OCI-LY3 (cell line): ENCODE data around the gene THSD7B.

Source experiments
- EZH2phosphoT487 ChIP-seq: fragments of 200-600 bp; shearing (Covaris generic); IDR thresholded peaks from 2 replicates; pipeline ENCODE4 v1.6.1; 2018; ENCODE audit warnings: antibody characterized with exemption, mixed run types, low read depth
- TF ChIP-seq, protein P1 (sequence below): fragments of 200-600, 300-600 bp; sonication (generic); IDR thresholded peaks from 2 replicates; pipeline ENCODE4 v1.5.1; 2014; ENCODE audit warnings: antibody characterized with exemption, low read length, low read depth

DNA sequence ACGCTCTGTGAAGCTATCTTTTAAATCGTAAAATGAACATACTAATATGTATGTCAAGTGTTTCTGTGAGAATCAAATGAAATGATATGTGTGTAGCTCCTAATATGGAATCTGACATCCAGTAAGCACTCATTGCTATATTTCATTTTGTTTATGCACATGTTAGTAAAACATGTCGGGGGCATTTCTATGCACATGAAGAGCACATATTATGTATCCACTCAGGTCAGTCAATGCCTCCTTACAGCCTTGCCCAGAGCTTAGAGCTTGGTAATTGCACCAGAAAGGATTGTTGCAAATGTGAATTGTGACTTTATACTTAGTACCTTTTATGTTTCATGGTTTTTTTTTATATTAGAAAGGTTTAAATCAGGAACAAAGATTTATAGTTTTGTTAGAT lies 735.3 kb downstream of the THSD7B start:
- TF ChIP-seq, protein P1, sequence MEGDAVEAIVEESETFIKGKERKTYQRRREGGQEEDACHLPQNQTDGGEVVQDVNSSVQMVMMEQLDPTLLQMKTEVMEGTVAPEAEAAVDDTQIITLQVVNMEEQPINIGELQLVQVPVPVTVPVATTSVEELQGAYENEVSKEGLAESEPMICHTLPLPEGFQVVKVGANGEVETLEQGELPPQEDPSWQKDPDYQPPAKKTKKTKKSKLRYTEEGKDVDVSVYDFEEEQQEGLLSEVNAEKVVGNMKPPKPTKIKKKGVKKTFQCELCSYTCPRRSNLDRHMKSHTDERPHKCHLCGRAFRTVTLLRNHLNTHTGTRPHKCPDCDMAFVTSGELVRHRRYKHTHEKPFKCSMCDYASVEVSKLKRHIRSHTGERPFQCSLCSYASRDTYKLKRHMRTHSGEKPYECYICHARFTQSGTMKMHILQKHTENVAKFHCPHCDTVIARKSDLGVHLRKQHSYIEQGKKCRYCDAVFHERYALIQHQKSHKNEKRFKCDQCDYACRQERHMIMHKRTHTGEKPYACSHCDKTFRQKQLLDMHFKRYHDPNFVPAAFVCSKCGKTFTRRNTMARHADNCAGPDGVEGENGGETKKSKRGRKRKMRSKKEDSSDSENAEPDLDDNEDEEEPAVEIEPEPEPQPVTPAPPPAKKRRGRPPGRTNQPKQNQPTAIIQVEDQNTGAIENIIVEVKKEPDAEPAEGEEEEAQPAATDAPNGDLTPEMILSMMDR: no peak
- TF ChIP-seq EZH2phosphoT487: no peak
